Right atrium auricular region (tissue), 2 donors: ENCODE data around the gene GYS1. TPM values are rescaled to one million over a fixed set of nuclear protein-coding genes. Genes with fewer than 3 reads are reported as not detected.

Source experiments
- DNase-seq: peaks from one replicate; pipeline ENCODE4 v3.0.0-alpha.2; 2019; ENCODE audit warnings: low spot score
- H3K27ac ChIP-seq, 2 donors: fragments of 200-600 bp; sonication (generic); 1 replicate in 1 of 2; 2 replicates in 1 of 2; pipeline ENCODE4 v1.5.1; 2016 to 2019
- H3K27me3 ChIP-seq, 2 donors: fragments of 200-600 bp; sonication (generic); one replicate each; pipeline versions ENCODE4 v1.5.1 to v1.6.0; 2017 to 2019
- H3K36me3 ChIP-seq: fragments of 200-600 bp; sonication (generic); one replicate; pipeline ENCODE4 v1.5.1; 2016
- H3K4me1 ChIP-seq, 2 donors: fragments of 200-600 bp; sonication (generic); one replicate each; pipeline versions ENCODE4 v1.5.1 to v1.6.0; 2017 to 2019
- H3K4me3 ChIP-seq, 2 donors: fragments of 200-600 bp; sonication (generic); 1 replicate in 1 of 2; 2 replicates in 1 of 2; pipeline ENCODE4 v1.5.1; 2017 to 2019; ENCODE audit warnings: mild to moderate bottlenecking in 1 of 2, moderate library complexity in 1 of 2
- H3K9me3 ChIP-seq, 2 donors: fragments of 200-600 bp; sonication (generic); one replicate each; pipeline ENCODE4 v1.5.1; 2019
- CTCF ChIP-seq, 2 donors: fragments of 200-600 bp; sonication (generic); IDR thresholded peaks; one replicate each; pipeline ENCODE4 v1.5.1; 2019; ENCODE audit warnings: antibody characterized with exemption in 2 of 2
- total RNA-seq, 2 donors: library from RNA; depleted of rRNA; stranded (reverse); fragments of >200 nt; gene quantifications; one replicate each; pipeline ENCODE4 v1.1.0, GENCODE V29; 2016

The GYS1 gene
- total RNA-seq, 2 donors from 2014 or later: 72.1 to 88.1 TPM

- Histone ChIP-seq H3K27me3 (no peaks in the 10 kb centered on the region), H3K4me3 (peak overlapping the region; percentile 93 to 98), H3K36me3 (no peaks in the 10 kb centered on the region), H3K9me3 (no peaks in the 10 kb centered on the region), H3K4me1 (peaks cover 0 to 14% of the 10 kb centered on the region in 2 donors), H3K27ac (peak overlapping the region; percentile 88 to 94)
- no peak for TF ChIP-seq CTCF (IDR thresholded peaks at IDR 0.05)
- no peak for DNase-seq
Measured at GRCh38 chr19:48953990-48954594, 39.0 kb downstream of the GYS1 start.

- Histone ChIP-seq H3K9me3 (no peaks in the 10 kb centered on the region), H3K27ac (peak overlapping the region in 1 of 2 donors; percentile 88), H3K4me1 (peaks cover 0 to 14% of the 10 kb centered on the region in 2 donors), H3K36me3 (no peaks in the 10 kb centered on the region), H3K4me3 (no peak overlapping the region), H3K27me3 (no peaks in the 10 kb centered on the region)
- no peak for TF ChIP-seq CTCF (IDR thresholded peaks at IDR 0.05)
- DNase-seq: no peak
Measured at GRCh38 chr19:48953141-48953540, 40.0 kb downstream of the GYS1 start.

GRCh38 chr19:48950830-48951519, 42.1 kb downstream of the GYS1 start:
- H3K27me3 ChIP-seq: no peaks in the 10 kb centered on the region
- H3K9me3 ChIP-seq: no peaks in the 10 kb centered on the region
- H3K27ac ChIP-seq: no peak overlapping the region
- TF ChIP-seq CTCF (IDR thresholded peaks at IDR 0.05): no peak
- H3K36me3 ChIP-seq: no peaks in the 10 kb centered on the region
- no peak overlapping the region for H3K4me3 ChIP-seq
- H3K4me1 ChIP-seq: peaks cover 0 to 12% of the 10 kb centered on the region in 2 donors
- DNase-seq: no peak

GRCh38 chr19:48950159-48950558, 43.0 kb downstream of the GYS1 start:
- H3K27ac ChIP-seq: no peak overlapping the region
- H3K4me3 ChIP-seq: no peak overlapping the region
- H3K4me1 ChIP-seq: peaks cover 0 to 3% of the 10 kb centered on the region in 2 donors
- no peaks in the 10 kb centered on the region for H3K9me3 ChIP-seq
- H3K36me3 ChIP-seq: no peaks in the 10 kb centered on the region
- DNase-seq: no peak
- H3K27me3 ChIP-seq: no peaks in the 10 kb centered on the region
- no peak for TF ChIP-seq CTCF (IDR thresholded peaks at IDR 0.05)

GRCh38 chr19:48947258-48947542, 45.9 kb downstream of the GYS1 start:
- no peak for DNase-seq
- H3K4me3 ChIP-seq: no peak overlapping the region

More at GRCh38 chr19:48947258-48947542, 45.9 kb downstream of the GYS1 start:
- H3K27ac ChIP-seq: no peak overlapping the region
- no peak for TF ChIP-seq CTCF (IDR thresholded peaks at IDR 0.05)
- no peaks in the 10 kb centered on the region for H3K9me3 ChIP-seq
- H3K4me1 ChIP-seq: no peaks in the 10 kb centered on the region
- H3K36me3 ChIP-seq: no peaks in the 10 kb centered on the region
- H3K27me3 ChIP-seq: no peaks in the 10 kb centered on the region
